Suppressor macrophage treated with lipopolysaccharide for 1 hour (primary cell): ENCODE measurements around the gene SLC16A10.
"Not testable (repeated sequence)": the region's sequence is repeated elsewhere in the genome, so short reads cannot be mapped to it uniquely, and the experiment has no call there.

Experiments
- DNase-seq, 3 donors: peaks; one replicate each; pipeline ENCODE4 v3.0.0-alpha.2; 2020 to 2022

SLC16A10 gene

DNA sequence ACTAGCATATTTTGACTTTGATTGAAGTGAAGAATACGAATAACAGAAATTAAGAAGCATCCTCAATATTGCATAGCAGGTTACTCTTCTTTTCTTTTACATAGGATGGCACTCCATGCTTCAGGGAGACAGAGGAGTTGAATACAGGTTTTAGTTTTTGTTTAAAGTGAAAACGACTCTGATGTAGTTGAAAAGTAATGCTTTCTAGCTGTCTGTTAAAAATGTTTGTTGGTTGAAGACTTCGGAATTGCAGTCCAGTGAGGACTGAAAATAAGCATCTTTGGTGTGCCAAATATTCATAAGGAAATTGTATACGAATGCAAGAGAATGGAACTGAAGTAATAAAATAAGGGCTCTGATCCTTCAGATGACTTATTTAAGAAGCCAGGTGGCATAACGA lies 618 bp upstream of the SLC16A10 start:
- DNase-seq: no peak

- DNase-seq: peak; percentile 21 to 36 (median 24)
These were observed 766 bp downstream of the SLC16A10 start for GRCh38 chr6:111087871-111088667.

GRCh38 chr6:111088668-111089003 lies 1.3 kb downstream of the SLC16A10 start:
- DNase-seq: no peak

- no peak for DNase-seq
These were observed 3.5 kb downstream of the SLC16A10 start for GRCh38 chr6:111090766-111091165.

GRCh38 chr6:111091987-111092386 lies 4.7 kb downstream of the SLC16A10 start:
- no peak for DNase-seq

GRCh38 chr6:111095488-111095887 lies 8.2 kb downstream of the SLC16A10 start:
- not testable (repeated sequence) for DNase-seq

- DNase-seq: no peak
These were observed 8.9 kb downstream of the SLC16A10 start for GRCh38 chr6:111096246-111096645.

DNA sequence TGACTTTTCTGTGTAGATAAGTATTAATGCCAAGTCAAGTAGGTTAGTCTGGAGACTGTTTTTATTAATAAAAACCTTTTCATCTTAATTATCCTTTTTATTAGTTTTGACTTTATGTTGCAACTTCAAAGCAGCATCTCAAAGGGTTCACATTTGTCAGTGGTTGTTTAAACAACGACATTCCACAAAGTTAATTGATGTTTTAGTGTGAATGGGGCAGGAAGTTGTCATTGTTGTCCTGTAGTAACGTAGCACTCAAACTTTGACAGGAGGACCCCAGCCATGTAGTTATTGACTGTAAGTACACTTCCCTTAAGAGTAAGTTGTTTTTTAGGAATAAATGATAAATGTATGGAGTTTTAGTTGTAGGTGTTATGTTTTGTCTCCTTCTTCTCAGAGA lies 11.3 kb downstream of the SLC16A10 start:
- DNase-seq: no peak

GRCh38 chr6:111101987-111102386 lies 14.7 kb downstream of the SLC16A10 start:
- DNase-seq: no peak

GRCh38 chr6:111105578-111105977 lies 18.3 kb downstream of the SLC16A10 start:
- peak; percentile 57 to 77 (median 74) for DNase-seq

GRCh38 chr6:111107589-111107988 lies 20.3 kb downstream of the SLC16A10 start:
- DNase-seq: no peak

DNA sequence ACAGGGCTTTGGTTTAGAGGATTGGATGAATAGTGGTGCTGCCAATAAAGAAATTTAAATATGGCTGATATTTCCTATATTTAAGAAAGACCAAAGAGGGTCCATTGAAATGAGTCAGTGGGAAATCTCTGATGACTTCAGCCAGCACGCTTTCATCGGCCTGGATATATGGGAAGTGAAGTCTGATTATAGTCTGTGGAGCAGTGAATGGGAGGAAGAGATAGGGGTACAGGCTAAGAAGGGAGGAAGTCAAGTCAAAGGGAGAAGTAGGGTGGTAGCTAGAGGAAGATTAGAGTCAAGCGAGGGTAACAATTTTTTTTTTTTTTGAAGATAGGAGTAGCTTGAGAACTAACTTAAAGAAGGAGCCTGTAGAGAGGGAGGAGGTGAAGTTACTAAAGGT lies 22.7 kb downstream of the SLC16A10 start:
- DNase-seq: peak; percentile 52 to 76 (median 61)

DNA sequence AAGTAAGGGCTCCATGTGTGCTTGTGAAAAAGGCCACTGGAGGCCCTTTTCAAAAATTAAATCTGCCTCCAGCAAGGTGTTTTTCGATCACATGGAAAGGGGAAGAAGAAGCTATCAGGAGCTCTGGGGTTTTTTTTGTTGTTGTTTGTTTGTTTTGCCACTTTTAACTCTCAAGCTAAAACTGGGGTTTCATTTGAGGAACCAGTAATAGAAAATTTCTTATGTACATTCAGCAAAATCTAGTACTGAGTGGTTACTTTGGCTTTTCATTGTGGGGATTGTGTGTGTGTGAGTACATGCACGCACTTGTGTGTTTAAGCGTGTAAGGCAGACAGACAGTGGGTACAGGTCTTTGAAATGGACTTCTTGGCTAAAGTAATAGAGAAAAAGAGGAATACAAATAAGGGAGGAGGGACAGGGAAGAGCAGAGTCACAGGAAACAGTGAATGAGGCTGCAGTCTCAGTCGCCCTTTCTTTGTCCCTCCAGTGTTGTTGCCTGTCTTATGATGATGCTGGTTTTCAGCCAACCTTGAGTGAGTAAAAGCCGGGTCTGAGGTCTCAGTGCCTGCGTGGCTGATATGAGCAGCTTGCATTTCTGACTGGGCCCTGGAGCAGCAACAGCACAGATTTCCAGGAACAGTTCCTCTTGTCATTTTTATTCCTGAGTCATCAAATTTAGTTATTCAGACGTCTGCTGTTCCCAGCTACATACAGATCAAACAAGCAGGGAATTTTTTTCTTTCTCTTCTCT lies 26.2 kb downstream of the SLC16A10 start:
- DNase-seq: peak; percentile 78 to 95 (median 84)

DNA sequence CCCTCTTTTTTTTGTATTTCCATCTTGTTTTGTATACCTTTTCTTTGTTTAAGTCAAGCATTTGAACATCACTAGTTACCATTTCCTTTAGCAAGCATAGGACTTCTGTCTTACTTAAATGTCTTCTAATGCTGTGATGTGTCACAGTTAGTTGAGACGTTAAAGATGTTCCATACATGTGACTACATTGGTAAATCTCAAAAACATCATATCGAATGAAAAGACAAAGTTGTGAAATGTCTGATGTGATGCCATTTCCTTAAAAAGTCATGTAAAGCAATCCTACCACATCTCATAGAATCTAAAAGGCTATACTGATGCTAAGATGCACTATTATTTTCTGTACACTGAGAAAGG lies 26.8 kb downstream of the SLC16A10 start:
- peak; percentile 62 to 96 (median 91) for DNase-seq

GRCh38 chr6:111114482-111114881 lies 27.2 kb downstream of the SLC16A10 start:
- no peak for DNase-seq

GRCh38 chr6:111118826-111119225 lies 31.5 kb downstream of the SLC16A10 start:
- DNase-seq: no peak

DNA sequence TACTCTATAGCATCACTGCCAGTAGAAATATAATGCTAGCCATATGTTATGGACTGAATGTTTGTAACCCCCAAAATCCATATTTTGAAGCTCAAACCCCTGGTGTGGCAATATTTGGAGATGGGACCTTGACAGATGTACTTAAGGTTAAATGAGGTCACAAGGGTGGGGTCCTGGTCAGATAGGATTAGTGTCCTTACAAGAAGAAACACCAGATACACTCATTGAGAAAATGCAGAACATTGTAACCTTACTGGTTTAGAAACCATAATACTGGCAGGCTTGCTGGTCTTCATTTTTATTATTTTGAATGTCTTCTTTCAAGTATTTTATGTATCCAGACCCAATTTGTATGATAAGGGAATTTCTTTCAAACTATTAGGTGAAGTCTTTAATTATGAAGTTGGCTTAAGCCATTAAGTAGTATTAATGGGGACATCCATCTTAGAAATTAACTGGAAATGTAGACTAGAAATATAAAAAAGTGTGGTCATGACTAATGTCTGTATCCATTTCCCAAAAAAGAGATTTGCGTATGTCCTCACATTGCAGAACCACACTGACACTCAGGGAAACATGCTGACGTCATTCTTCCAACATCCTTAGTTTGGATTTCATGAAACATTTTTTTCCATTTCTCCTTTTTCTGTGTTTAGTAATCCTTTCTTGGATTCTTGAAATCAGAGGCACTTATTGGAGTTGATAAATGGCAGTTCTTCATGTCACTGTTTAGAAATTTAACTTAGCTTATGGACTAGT lies 32.4 kb downstream of the SLC16A10 start:
- DNase-seq: peak; percentile 90 to 100 (median 99)

DNA sequence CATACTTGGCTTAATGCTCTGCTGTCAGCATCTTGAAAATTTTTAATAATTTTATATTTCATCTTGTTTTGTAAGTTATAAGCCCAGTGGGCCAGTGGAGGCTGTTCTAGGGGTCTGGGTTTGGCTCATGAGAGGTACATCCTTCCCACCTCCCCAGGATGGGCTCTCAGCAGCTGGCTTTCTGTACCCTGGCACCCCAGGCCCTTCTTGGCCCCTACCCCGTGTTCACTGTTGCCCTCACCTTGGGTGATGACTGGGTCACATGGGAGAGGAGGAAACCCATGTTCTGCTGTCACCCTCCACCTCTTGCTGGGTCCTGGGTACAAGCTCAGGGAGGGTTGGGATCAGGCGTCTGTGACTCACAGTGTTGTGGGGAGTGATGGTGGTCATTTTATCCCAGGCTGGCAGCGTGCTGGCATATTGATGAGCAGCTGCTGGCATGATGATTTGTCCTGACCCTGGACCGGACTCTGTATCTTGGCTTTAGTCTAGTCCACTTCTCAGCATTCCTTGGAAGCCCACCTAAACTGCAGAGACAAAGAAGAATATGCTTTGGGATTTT lies 34.6 kb downstream of the SLC16A10 start:
- DNase-seq: no peak

DNA sequence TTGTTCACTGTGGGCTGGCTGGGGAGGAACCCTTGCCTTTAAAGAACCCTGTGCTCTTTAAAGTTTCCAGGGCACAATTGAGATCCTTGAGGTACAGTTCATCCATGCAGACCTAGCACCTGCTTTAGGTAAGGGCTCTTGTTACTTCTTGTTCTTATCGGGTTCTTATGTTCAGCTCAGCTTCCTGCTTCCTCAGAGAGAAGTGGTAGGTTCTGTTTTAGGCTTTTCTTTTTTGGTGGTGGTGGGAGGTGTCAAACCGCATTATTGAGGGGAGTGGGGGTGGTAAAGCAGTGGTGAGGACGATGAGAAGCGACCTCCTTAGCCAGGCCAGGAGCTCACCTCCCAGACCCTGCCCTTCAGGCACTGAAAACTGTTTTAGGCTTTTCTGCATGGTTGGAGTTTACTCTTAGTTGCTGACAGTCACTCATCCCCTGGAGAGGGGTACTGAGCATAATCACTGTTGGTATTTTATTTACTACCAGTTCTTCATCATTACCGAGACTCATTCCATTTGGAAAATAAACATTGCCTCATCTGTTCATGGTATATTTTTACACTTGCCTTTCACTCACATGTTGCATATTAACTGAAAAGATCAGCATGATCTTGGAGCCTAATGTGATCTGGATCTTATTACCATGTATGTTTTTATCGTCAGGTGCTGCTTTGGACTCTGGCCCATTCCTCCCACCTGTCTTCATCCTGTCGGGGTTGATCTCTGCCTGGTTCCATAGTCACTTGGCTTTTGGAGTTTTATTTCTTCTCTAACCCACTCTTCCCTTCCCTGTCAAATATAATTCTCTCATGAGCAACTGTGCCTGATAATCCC lies 35.4 kb downstream of the SLC16A10 start:
- no peak for DNase-seq

DNA sequence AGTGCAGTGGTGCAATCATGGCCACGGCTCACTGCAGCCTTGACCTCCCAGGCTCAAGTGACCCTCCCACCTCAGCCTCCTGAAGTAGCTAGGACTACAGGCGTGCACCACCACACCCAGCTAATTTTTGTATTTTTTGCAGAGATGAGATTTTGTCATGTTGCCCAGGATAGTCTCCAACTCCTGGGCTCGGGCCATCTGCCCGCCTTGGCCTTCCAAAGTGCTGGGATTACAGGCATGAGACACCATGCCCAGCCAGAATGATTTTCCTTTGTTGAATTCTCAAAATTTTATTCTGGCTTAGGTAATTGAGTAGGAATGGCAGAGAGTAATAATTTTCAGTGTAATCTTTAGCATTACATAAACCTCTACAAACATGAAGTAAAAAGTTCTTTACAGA lies 37.1 kb downstream of the SLC16A10 start:
- no peak for DNase-seq

GRCh38 chr6:111129013-111129412 lies 41.7 kb downstream of the SLC16A10 start:
- no peak for DNase-seq

- not testable (repeated sequence) for DNase-seq
These were observed 43.7 kb downstream of the SLC16A10 start for GRCh38 chr6:111131018-111131417.
